Large intestine (tissue), 3 donors: ENCODE results near the gene WIPF1. TPM values are rescaled to one million over a fixed set of nuclear protein-coding genes. Genes with fewer than 3 reads are reported as not detected.
A peak's percentile ranks its signal among the peaks of the same experiment; 100 is the strongest.

Experiments used
- DNase-seq, 2 donors: peaks; one replicate each; pipeline versions ENCODE4 v3.0.0 to v3.0.0-alpha.2; 2013
- H3K27ac ChIP-seq: one replicate; pipeline ENCODE4 v1.5.1; 2013; ENCODE audit warnings: low read length
- H3K27me3 ChIP-seq: 2 replicates; pipeline ENCODE4 v1.6.1; 2013; ENCODE audit warnings: low read length; ENCODE audit not compliant: control insufficient read depth, insufficient read depth
- H3K36me3 ChIP-seq: 2 replicates; pipeline ENCODE4 v1.6.1; 2013; ENCODE audit warnings: low read length; ENCODE audit not compliant: control insufficient read depth, insufficient read depth
- H3K4me1 ChIP-seq: one replicate; pipeline ENCODE4 v1.6.1; 2013; ENCODE audit warnings: low read length; ENCODE audit not compliant: control insufficient read depth, insufficient read depth
- H3K4me3 ChIP-seq: one replicate; pipeline ENCODE4 v1.5.1; 2013; ENCODE audit warnings: low read length
- H3K9me3 ChIP-seq: one replicate; pipeline ENCODE4 v1.6.1; 2013; ENCODE audit warnings: mild to moderate bottlenecking, low read depth, low read length, moderate library complexity; ENCODE audit not compliant: control insufficient read depth
- WGBS: methylation state at CpG from one replicate; pipeline ENCODE4 v1.1.5; 2013; ENCODE audit warnings: low lambda C conversion rate; ENCODE audit not compliant: insufficient coverage; 5-methylcytosine and 5-hydroxymethylcytosine counted together
- polyA plus RNA-seq: library from polyadenylated mRNA; unstranded; fragments of 120-200 nt; gene quantifications from one replicate; pipeline ENCODE4 v1.2.1, GENCODE V29; 2013

Gene WIPF1
- polyA plus RNA-seq, 1 donor = 56.2 TPM

- Histone ChIP-seq H3K27me3 (no peaks in the 10 kb centered on the region), H3K9me3 (no peaks in the 10 kb centered on the region), H3K4me3 (peak overlapping the region; percentile 2), H3K36me3 (no peaks in the 10 kb centered on the region), H3K27ac (peak overlapping the region; percentile 50), H3K4me1 (peaks cover 12% of the 10 kb centered on the region)
- DNase-seq = peak in 1 of 2 donors; percentile 70
- 69% methylated on average over 6 of the region's 13 CpGs for WGBS
These were observed 36.8 kb upstream of the WIPF1 start for GRCh38 chr2:174634130-174635014.

DNA sequence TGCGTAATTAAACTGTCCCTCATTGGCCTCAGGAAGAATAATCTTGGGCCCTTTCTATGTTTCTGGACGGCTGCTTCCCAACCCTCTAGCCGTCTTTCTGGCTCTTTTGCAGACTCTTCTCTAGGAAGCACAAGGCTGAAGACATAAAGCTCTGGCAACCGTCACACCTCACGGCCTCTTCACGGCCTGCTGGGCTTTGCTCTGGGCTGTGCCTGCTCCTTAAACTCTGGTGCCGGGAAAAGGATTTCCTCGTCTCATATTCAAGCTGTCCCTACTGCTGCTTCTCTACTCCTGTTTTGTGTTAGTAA is 36.0 kb upstream of the WIPF1 start:
- no peak for DNase-seq
- Histone ChIP-seq H3K9me3 (no peaks in the 10 kb centered on the region), H3K27me3 (no peaks in the 10 kb centered on the region), H3K4me1 (peaks cover 12% of the 10 kb centered on the region), H3K36me3 (no peaks in the 10 kb centered on the region), H3K4me3 (no peak overlapping the region), H3K27ac (peak overlapping the region; percentile 34)
- WGBS = 92% methylated on average over 2 of the region's 8 CpGs

GRCh38 chr2:174632841-174633622 is 35.4 kb upstream of the WIPF1 start:
- Histone ChIP-seq H3K4me3 (no peak overlapping the region), H3K36me3 (no peaks in the 10 kb centered on the region), H3K4me1 (peaks cover 12% of the 10 kb centered on the region), H3K9me3 (no peaks in the 10 kb centered on the region), H3K27me3 (no peaks in the 10 kb centered on the region), H3K27ac (peak overlapping the region; percentile 34)
- 80% methylated on average over 3 of the region's 7 CpGs for WGBS
- DNase-seq = no peak

GRCh38 chr2:174631009-174631981 is 33.7 kb upstream of the WIPF1 start:
- Histone ChIP-seq H3K4me1 (peaks cover 12% of the 10 kb centered on the region), H3K4me3 (no peak overlapping the region), H3K27me3 (no peaks in the 10 kb centered on the region), H3K36me3 (no peaks in the 10 kb centered on the region), H3K27ac (no peak overlapping the region), H3K9me3 (no peaks in the 10 kb centered on the region)
- no peak for DNase-seq
- 95% methylated on average over 7 of the region's 11 CpGs for WGBS

- no peak overlapping the region for H3K4me3 ChIP-seq
- no peak for DNase-seq
- peaks cover 12% of the 10 kb centered on the region for H3K4me1 ChIP-seq
- no peaks in the 10 kb centered on the region for H3K9me3 ChIP-seq
- no peaks in the 10 kb centered on the region for H3K27me3 ChIP-seq
- H3K36me3 ChIP-seq = no peaks in the 10 kb centered on the region
- no CpG with 5 or more reads among the region's 3 CpGs for WGBS
- no peak overlapping the region for H3K27ac ChIP-seq
These were observed 32.5 kb upstream of the WIPF1 start for GRCh38 chr2:174630107-174630506.

DNA sequence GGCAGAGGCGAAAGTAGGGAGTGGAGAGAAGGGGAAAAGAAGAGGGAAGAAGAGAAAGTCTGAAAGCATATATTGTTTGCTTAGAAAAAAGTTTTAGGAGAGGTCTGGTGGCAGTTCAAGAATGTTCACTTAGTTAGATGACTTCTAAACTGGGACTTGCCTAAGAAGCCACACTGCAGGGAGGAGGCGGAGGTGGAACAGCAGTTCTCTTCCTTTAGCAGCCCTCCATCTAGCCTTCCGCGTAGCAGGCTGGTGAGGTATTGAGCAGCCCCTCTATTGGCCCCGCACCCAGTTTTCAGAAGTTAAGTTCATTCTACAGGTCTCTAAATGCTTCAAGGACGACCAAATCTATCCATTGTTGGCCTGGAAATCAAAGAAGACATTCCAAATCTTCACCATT is 31.9 kb upstream of the WIPF1 start:
- Histone ChIP-seq H3K4me3 (no peak overlapping the region), H3K27me3 (no peaks in the 10 kb centered on the region), H3K36me3 (no peaks in the 10 kb centered on the region), H3K4me1 (peaks cover 8% of the 10 kb centered on the region), H3K9me3 (no peaks in the 10 kb centered on the region), H3K27ac (no peak overlapping the region)
- WGBS = 87% methylated on average over 2 of the region's 6 CpGs
- no peak for DNase-seq

DNA sequence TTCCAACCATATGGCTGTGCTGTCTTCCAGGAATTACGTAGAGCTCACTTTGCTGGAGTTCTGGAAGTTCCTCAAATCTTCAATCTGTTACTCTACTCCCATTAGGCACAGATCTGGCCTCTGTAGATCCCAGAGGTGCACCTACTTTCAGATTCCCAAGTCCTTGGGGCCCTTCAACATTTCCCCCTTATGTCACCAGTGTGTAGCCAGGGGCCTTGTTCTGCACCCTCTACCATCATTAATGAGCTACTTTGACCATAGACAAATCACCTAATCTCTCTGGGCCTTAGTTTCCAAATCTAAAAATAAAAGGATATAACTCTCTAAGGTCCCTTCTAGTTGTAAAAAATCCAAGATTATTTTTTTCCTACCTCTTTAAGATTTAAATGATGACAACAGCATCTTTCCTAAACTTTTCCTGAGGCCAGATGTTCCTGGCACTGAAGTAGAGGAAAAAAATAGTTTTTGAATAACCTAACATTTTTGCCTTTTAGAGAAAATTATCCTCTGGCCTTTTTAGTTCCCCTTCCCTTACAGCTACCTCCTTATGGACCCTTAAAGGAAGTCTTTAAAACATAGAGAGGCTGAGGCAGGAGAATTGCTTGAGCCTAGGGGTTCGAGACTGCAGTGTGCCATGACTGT is 31.0 kb upstream of the WIPF1 start:
- Histone ChIP-seq H3K9me3 (no peaks in the 10 kb centered on the region), H3K4me3 (no peak overlapping the region), H3K27ac (no peak overlapping the region), H3K36me3 (no peaks in the 10 kb centered on the region), H3K4me1 (peaks cover 2% of the 10 kb centered on the region), H3K27me3 (no peaks in the 10 kb centered on the region)
- DNase-seq = no peak
- no CpG with 5 or more reads among the region's 2 CpGs for WGBS

DNA sequence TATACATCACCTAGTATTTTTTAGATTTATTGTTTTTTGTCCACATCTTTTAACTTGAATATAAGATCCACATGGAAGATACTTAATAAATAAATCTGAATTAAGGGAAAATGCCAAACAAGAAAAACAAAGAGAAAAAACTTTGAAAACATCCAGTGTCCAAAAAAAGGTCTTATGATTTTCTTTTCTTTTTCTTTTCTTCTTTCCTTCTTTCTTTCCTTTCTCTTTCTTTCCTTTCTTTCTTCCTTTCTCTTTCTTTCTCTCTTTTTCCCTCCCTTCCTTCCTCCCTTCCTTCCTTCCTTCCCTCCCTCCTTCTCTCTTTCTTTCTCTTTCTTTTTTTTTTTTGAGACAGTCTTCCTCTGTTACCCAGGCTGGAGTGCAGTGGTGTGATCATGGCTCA is 29.6 kb upstream of the WIPF1 start:
- H3K36me3 ChIP-seq = no peaks in the 10 kb centered on the region
- no peaks in the 10 kb centered on the region for H3K27me3 ChIP-seq
- no peaks in the 10 kb centered on the region for H3K9me3 ChIP-seq
- no peak overlapping the region for H3K27ac ChIP-seq
- H3K4me1 ChIP-seq = no peaks in the 10 kb centered on the region
- H3K4me3 ChIP-seq = no peak overlapping the region
- no peak for DNase-seq

- H3K4me1 ChIP-seq = no peaks in the 10 kb centered on the region
- H3K27ac ChIP-seq = no peak overlapping the region
- H3K4me3 ChIP-seq = no peak overlapping the region
- WGBS = 83% methylated on average over 1 of the region's 7 CpGs
- no peak for DNase-seq
- H3K27me3 ChIP-seq = no peaks in the 10 kb centered on the region
- no peaks in the 10 kb centered on the region for H3K9me3 ChIP-seq
- H3K36me3 ChIP-seq = no peaks in the 10 kb centered on the region
These were observed 27.4 kb upstream of the WIPF1 start for GRCh38 chr2:174624895-174625430.
